Stomach smooth muscle (tissue), 2 donors: Measurements from ENCODE around the gene MARK3.
A peak's percentile ranks its signal among the peaks of the same experiment; 100 is the strongest.

Experiments used
- H3K27ac ChIP-seq: one replicate; pipeline ENCODE4 v1.7.0; 2013; ENCODE audit warnings: mild to moderate bottlenecking, low read length, inconsistent platforms
- H3K27me3 ChIP-seq, 2 donors: one replicate each; pipeline ENCODE4 v1.7.0; 2013; ENCODE audit warnings: low read length in 2 of 2; ENCODE audit not compliant: insufficient read depth in 2 of 2, control insufficient read depth in 1 of 2
- H3K36me3 ChIP-seq, 2 donors: one replicate each; pipeline ENCODE4 v1.7.0; 2013; ENCODE audit warnings: low read length in 2 of 2; ENCODE audit not compliant: control insufficient read depth in 2 of 2, insufficient read depth in 2 of 2
- H3K4me1 ChIP-seq: one replicate; pipeline ENCODE4 v1.7.0; 2013; ENCODE audit warnings: low read length; ENCODE audit not compliant: control insufficient read depth, insufficient read depth
- H3K4me3 ChIP-seq, 2 donors: one replicate each; pipeline ENCODE4 v1.7.0; 2013; ENCODE audit warnings: low read length in 2 of 2
- H3K9ac ChIP-seq, 2 donors: one replicate each; pipeline ENCODE4 v1.7.0; 2013; ENCODE audit warnings: low read length in 2 of 2, mild to moderate bottlenecking in 1 of 2
- H3K9me3 ChIP-seq, 2 donors: one replicate each; pipeline ENCODE4 v1.7.0; 2013; ENCODE audit warnings: low read length in 2 of 2; ENCODE audit not compliant: control insufficient read depth in 2 of 2
- donor health status: healthy.
- donor health status: Pancreatic carcinoma.

Gene MARK3

DNA sequence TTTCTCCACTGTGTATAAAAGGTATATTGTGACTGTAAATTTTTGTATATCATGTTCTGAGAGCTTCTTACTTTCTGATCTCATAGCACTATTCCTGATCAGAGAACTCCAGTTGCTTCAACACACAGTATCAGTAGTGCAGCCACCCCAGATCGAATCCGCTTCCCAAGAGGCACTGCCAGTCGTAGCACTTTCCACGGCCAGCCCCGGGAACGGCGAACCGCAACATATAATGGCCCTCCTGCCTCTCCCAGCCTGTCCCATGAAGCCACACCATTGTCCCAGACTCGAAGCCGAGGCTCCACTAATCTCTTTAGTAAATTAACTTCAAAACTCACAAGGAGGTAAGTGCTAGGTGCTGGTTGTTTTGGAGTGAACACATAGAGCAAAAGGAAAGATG lies 106.5 kb downstream of the MARK3 start:
- H3K9ac ChIP-seq: no peak overlapping the region
- H3K27ac ChIP-seq: no peak overlapping the region
- peaks cover 34 to 37% of the 10 kb centered on the region in 2 donors for H3K36me3 ChIP-seq
- no peaks in the 10 kb centered on the region for H3K9me3 ChIP-seq
- H3K27me3 ChIP-seq: no peaks in the 10 kb centered on the region
- no peaks in the 10 kb centered on the region for H3K4me1 ChIP-seq
- no peak overlapping the region for H3K4me3 ChIP-seq

DNA sequence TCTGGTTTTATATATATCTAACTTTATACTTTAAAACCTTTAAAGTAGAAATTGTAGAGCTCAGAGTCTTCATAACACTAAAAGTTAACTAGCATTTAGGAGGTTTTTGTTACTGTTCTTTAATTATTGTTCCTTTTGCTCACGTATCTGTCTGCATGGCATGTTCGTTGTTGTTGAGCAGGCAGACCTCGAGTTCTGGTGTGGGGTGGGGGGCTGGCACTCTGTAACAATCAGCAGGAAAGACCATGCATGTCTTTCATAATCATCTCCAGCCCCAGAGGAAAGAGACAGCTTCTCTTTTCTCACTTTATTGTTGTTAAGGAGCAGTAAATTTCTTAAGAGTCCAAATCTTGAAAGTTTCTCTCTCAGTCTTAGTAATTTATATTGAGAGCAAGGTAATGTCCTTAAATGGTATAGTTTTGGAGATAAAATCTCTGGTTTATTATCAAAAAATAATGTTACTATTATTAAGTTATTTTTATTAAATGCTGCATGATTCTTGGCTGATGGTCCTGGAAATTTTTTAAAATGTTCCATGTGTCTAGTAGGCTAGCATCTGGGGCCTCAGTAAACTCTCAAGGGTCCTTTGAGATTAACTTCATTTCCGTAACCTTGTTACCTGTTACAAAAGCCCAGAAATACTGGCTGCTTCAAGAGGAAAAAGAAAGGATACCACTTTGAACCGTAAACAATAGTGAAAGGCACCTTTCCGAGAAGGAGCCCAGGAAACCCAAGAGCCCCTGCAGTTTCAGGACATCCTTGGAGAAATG lies 107.1 kb downstream of the MARK3 start:
- no peak overlapping the region for H3K4me3 ChIP-seq
- no peak overlapping the region for H3K9ac ChIP-seq
- peaks cover 33 to 35% of the 10 kb centered on the region in 2 donors for H3K36me3 ChIP-seq
- H3K27ac ChIP-seq: peak overlapping the region; percentile 37
- no peaks in the 10 kb centered on the region for H3K9me3 ChIP-seq
- no peaks in the 10 kb centered on the region for H3K4me1 ChIP-seq
- H3K27me3 ChIP-seq: no peaks in the 10 kb centered on the region

DNA sequence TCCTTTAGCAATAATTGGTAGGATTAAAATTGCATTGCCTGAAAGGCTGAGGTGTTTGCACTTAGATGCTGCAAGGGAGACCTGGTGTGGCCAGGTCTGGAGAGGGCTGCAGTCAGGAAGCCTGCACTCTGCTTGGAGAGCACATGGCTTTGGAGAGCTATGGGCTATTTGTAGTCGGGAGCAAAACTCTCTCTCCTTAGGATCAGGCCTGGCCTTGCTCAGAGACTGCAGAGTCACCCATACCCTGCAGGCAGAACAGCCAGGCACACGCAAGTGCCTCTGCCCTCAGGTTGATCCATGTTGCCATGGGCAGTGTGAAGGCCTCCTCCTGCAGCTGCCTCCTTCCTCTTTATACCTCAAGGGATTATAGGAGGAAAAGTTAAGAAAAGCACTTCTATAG lies 110.6 kb downstream of the MARK3 start:
- Histone ChIP-seq H3K27ac (no peak overlapping the region), H3K36me3 (peaks cover 23 to 24% of the 10 kb centered on the region in 2 donors), H3K9ac (no peak overlapping the region)

DNA sequence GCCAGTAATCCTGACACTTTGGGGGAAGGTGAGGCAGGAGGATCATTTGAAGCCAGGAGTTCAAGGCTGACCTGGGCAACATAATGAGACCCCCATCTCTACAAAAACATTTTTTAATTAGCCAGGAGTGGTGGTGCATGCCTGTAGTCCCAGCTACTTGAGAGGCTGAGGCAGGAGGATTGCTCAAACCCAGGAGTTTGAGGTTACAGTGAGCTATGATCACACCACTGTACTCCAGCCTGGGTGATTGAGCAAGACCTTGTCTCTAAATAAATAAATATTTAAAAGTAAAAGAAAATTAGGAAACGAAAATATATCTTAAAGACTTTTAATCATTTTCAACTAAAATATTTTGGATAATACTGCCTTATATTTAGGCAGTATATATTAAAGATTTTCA lies 111.6 kb downstream of the MARK3 start:
- Histone ChIP-seq H3K4me1 (peaks cover 7% of the 10 kb centered on the region), H3K36me3 (peaks cover 25% of the 10 kb centered on the region in 2 donors), H3K27me3 (no peaks in the 10 kb centered on the region), H3K4me3 (no peak overlapping the region), H3K9ac (no peak overlapping the region), H3K9me3 (no peaks in the 10 kb centered on the region), H3K27ac (no peak overlapping the region)

More for the DNA sequence above, 110.6 kb downstream of the MARK3 start:
- H3K4me3 ChIP-seq: no peak overlapping the region
- no peaks in the 10 kb centered on the region for H3K27me3 ChIP-seq
- no peaks in the 10 kb centered on the region for H3K9me3 ChIP-seq
- H3K4me1 ChIP-seq: peaks cover 7% of the 10 kb centered on the region

DNA sequence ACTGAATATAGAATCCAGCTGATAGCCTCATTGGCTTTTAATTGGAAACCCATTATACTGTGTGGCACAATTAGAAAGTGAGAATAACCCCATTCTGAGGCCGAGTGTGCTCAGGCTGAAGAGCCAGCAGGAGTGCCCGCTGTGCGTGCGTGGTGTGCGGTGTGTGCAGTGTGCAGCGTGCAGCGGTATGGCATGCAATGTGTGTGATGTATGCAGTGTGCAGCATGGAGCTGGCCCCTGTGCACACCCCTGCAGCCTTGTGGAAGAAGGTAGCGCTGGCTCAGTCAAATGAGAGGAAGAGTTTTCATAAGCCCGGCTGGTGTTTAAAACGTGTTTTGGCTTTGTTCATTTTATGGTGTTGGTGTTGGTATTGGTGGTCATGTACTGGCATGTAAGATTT lies 114.5 kb downstream of the MARK3 start:
- Histone ChIP-seq H3K9me3 (no peaks in the 10 kb centered on the region), H3K27ac (no peak overlapping the region), H3K27me3 (no peaks in the 10 kb centered on the region), H3K4me1 (peaks cover 7% of the 10 kb centered on the region), H3K36me3 (peaks cover 33 to 44% of the 10 kb centered on the region in 2 donors), H3K9ac (no peak overlapping the region), H3K4me3 (no peak overlapping the region)

DNA sequence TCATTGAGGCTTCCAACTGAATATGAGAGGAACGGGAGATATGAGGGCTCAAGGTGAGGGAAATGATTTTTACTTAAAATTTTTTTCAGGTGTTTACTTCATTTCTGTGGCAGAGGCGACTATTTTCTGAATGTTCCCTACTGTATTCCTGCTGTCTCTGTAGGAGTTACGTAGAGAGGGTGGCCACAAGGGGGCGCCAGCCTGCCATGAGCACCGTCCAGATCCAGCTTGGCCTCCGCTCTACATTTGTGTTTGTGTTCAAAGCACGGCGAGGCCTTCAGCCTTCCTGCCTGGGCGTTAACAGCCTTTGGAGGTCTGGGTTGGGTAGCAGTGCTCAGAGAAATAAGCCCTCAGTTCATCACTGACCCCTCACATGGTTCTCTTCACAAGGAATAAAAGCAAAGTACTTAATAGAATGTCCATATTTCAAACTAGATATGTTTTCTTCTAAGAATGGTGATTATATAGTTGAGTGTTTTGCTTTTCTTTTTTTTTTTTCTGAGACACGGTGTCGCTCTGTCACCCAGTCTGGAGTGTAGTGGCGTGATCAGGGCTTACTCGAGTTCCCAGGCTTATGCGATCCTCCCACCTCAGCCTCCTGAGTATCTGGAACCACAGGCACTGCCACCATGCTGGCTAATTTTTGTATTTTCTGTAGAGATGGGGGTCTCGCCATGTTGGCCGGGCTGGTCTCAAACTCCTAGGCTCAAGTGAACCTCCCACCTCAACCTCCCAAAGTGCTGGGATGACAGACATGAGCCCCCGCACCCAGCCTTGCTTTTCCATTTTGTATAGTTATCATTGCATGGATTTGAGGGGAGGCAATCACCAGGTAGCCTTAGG lies 115.2 kb downstream of the MARK3 start:
- H3K4me1 ChIP-seq: peaks cover 7% of the 10 kb centered on the region
- peak overlapping the region; percentile 73 for H3K27ac ChIP-seq
- H3K36me3 ChIP-seq: peaks cover 36 to 46% of the 10 kb centered on the region in 2 donors
- no peak overlapping the region for H3K4me3 ChIP-seq
- no peaks in the 10 kb centered on the region for H3K27me3 ChIP-seq
- no peaks in the 10 kb centered on the region for H3K9me3 ChIP-seq
- peak overlapping the region; percentile 55 to 59 for H3K9ac ChIP-seq

DNA sequence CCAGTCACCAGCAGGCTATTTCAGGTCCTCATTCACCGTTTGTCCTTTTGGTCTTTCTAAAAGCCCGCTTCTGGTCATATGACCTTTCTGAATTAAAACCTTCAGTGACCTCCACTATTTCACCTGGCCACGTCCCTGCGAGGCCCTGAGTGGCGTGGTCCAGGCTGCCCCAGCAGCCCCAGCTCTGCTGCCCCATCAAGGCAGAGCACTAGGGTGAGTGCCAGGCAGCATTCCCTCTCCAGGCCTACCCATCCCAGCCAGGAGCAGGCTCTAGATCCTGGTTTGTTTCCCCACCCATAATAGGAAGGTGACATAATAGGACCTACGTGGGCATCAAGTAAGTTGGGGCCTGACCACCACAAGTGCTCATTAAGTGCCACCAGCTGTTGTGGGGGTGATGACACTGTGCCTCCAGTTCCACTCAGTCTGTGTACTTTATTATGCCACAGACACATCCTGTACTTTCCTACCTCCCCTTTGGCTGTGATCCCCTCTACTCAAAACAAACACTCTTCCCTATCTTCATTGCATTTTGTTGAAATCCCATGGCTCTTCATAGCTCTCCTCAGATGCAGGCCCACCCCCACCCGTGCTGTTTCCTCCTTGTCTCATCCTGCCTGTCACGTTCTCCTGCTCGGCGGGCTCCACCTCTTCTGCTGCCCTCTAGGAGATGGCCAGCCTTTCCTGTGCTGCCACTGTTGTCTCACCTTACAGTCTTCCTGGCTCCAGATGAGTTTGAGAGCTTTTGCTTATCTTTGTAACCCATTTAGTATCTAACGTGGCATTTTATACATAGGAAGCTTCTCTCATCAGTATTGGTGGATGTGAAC lies 116.0 kb downstream of the MARK3 start:
- H3K9ac ChIP-seq: peak overlapping the region; percentile 55 to 59
- H3K27me3 ChIP-seq: no peaks in the 10 kb centered on the region
- H3K9me3 ChIP-seq: no peaks in the 10 kb centered on the region
- peak overlapping the region; percentile 73 for H3K27ac ChIP-seq
- H3K4me3 ChIP-seq: no peak overlapping the region
- peaks cover 7% of the 10 kb centered on the region for H3K4me1 ChIP-seq
- H3K36me3 ChIP-seq: peaks cover 38 to 48% of the 10 kb centered on the region in 2 donors

DNA sequence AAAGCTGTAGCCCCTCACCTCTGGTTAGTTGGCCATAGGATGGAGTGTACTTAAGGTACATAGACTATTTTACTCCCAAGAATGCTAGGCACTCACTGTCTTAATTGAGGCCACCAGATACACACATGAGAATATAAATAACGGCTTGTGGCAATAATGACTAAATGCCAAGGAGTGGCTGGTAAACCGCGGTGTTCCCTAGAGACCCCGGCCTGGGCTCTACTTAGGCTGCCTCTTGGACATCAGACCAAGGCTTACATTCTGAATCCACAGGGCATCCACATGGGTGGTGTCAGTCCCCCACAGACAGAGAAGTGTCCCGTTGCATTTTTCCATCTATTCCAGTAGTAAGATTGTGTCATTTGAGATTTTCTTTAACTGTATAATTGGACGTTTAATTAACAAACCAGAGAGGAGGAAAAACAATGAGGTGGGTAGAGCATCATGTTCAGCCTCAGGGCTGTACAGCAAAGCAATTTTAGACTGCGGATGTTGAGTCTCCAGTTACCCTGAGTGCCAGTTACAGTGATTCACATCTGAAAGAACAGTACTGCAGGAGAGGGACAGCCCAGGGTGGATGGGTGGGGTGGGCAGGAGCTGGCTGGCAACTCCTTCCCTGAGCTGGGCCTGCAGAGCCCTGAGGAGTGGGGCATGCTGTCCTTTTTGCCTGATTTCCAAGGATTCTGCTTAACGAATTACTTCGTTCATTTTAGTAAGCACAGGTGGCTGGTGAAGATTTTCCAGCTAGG lies 116.9 kb downstream of the MARK3 start:
- no peak overlapping the region for H3K9ac ChIP-seq
- no peak overlapping the region for H3K27ac ChIP-seq
- no peak overlapping the region for H3K4me3 ChIP-seq
- peaks cover 38 to 48% of the 10 kb centered on the region in 2 donors for H3K36me3 ChIP-seq
- H3K9me3 ChIP-seq: no peaks in the 10 kb centered on the region
- H3K27me3 ChIP-seq: no peaks in the 10 kb centered on the region
- peaks cover 7% of the 10 kb centered on the region for H3K4me1 ChIP-seq

DNA sequence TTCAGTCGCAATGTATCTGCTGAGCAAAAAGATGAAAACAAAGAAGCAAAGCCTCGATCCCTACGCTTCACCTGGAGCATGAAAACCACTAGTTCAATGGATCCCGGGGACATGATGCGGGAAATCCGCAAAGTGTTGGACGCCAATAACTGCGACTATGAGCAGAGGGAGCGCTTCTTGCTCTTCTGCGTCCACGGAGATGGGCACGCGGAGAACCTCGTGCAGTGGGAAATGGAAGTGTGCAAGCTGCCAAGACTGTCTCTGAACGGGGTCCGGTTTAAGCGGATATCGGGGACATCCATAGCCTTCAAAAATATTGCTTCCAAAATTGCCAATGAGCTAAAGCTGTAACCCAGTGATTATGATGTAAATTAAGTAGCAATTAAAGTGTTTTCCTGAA lies 117.7 kb downstream of the MARK3 start:
- Histone ChIP-seq H3K36me3 (peaks cover 41 to 48% of the 10 kb centered on the region in 2 donors), H3K27me3 (no peaks in the 10 kb centered on the region), H3K9ac (no peak overlapping the region), H3K9me3 (no peaks in the 10 kb centered on the region), H3K27ac (no peak overlapping the region), H3K4me3 (no peak overlapping the region), H3K4me1 (peaks cover 7% of the 10 kb centered on the region)

DNA sequence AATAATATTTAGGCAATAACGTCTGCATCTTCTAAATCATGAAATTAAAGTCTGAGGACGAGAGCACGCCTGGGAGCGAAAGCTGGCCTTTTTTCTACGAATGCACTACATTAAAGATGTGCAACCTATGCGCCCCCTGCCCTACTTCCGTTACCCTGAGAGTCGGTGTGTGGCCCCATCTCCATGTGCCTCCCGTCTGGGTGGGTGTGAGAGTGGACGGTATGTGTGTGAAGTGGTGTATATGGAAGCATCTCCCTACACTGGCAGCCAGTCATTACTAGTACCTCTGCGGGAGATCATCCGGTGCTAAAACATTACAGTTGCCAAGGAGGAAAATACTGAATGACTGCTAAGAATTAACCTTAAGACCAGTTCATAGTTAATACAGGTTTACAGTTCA lies 118.1 kb downstream of the MARK3 start:
- Histone ChIP-seq H3K9ac (no peak overlapping the region), H3K27ac (no peak overlapping the region), H3K9me3 (no peaks in the 10 kb centered on the region), H3K36me3 (peaks cover 41 to 49% of the 10 kb centered on the region in 2 donors), H3K4me3 (no peak overlapping the region), H3K27me3 (no peaks in the 10 kb centered on the region), H3K4me1 (peaks cover 7% of the 10 kb centered on the region)
